Right lobe of liver (tissue), 4 donors: ENCODE data around the gene JMJD4.

Experiments used
- POLR2A ChIP-seq: fragments of 450-650 bp; IDR thresholded peaks from one replicate; pipeline ENCODE4 v1.6.1; 2017; ENCODE audit warnings: antibody characterized with exemption, mild to moderate bottlenecking
- TF ChIP-seq, protein P1 (sequence below), 4 donors: fragments of 200-600 bp in 3 of 4; fragments of 450-650 bp in 1 of 4; IDR thresholded peaks; one replicate each; pipeline versions ENCODE4 v1.5.1 to v1.8.0; 2016 to 2022; ENCODE audit warnings: antibody characterized with exemption in 4 of 4, mild to moderate bottlenecking in 2 of 4
- donor health status: DM: no; HTN: no; CAD: no.
- donor health status: DM: no; HTN: no; CAD: no.
- donor health status: DM: no; HTN: yes; CAD: no.

DNA sequence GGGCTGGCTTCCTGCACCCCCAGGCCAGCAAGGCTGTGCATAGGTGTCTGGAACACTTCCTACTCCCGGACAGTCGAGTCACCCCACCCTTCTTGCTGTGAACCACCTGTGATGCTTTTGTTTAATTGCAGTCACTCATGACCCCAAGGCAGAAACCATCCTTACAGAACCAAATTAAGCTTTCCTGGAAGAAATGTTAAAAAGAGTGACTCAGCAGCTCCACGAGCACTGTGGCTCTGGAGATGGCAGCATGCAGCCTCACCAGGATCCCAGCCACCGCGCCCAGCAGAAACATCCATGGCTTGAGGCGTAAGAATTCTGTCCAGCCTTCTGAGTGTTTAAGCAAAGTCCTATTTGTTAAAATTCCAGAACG lies 28.9 kb upstream of the JMJD4 start:
- TF ChIP-seq POLR2A = no peak
- TF ChIP-seq, protein P1, sequence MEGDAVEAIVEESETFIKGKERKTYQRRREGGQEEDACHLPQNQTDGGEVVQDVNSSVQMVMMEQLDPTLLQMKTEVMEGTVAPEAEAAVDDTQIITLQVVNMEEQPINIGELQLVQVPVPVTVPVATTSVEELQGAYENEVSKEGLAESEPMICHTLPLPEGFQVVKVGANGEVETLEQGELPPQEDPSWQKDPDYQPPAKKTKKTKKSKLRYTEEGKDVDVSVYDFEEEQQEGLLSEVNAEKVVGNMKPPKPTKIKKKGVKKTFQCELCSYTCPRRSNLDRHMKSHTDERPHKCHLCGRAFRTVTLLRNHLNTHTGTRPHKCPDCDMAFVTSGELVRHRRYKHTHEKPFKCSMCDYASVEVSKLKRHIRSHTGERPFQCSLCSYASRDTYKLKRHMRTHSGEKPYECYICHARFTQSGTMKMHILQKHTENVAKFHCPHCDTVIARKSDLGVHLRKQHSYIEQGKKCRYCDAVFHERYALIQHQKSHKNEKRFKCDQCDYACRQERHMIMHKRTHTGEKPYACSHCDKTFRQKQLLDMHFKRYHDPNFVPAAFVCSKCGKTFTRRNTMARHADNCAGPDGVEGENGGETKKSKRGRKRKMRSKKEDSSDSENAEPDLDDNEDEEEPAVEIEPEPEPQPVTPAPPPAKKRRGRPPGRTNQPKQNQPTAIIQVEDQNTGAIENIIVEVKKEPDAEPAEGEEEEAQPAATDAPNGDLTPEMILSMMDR (IDR thresholded peaks at IDR 0.05) = no peak
